ENCODE measurements around the gene ATP2B3. TPM values are rescaled to one million over a fixed set of nuclear protein-coding genes. Genes with fewer than 3 reads are reported as not detected.

Gene ATP2B3
- total and polyA plus RNA-seq, 2 of the 4 experiments (the other 2 are of a cell fraction), result under 0.01 to 0.03 TPM

DNA sequence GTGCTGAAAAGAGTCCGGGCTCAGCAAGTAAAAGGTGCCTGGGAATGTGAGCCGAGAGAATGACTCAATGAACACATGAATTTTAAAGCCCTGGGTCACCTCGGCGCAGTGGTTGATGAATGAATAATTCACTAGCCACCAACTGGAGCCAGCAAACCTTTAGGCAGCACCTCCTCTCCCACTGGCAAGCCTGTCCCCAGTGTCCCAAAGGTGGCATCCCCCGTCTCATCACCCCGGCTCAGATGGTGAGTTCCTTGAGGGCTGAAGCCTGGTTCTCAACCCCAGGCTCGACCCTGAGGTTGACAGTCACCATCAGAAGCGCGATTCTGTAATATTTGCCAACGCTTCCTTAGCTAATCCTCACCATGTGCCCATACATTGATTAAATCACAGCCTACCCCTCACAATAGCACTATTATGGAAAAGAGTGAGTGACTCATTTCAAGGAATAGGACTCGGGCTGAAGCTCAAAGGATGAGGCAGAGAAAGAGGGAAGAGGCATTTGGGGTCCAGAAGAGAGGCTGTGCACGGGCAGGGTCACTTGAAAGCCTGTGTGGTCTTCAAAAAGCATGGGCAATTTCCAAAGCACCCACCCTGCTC lies 84.2 kb downstream of the ATP2B3 start:
- peaks cover 17% of the 10 kb centered on the region; the same call in 1 of the 2 replicates for H4K20me1 ChIP-seq (ENCODE audit: insufficient read depth, low read length)
- H2BK20ac ChIP-seq (ENCODE audit: low read depth, low read length), result no peak overlapping the region
- no peak overlapping the region for H4K91ac ChIP-seq (ENCODE audit: insufficient read depth, low read depth, low read length)
- ChIA-PET POLR2A (ENCODE audit: unreplicated experiment) (no interaction called here), CTCF (no interaction called here)
- dilution Hi-C loops (cut with HindIII; ENCODE audit: low sequenced_read_pairs, unreplicated experiment) (no loop called here), in situ Hi-C loops (cut with MboI; ENCODE audit: low sequenced_read_pairs) (no loop called here), intact Hi-C loops (cut with micrococcal nuclease) (no loop called here)
- no peak overlapping the region for H3K14ac ChIP-seq (replicated peaks; ENCODE audit: low read depth, low read length)
- no peak for TF ChIP-seq RAD21 (IDR thresholded peaks at IDR 0.05; ENCODE audit: low read length)
- TF ChIP-seq CEBPB (IDR thresholded peaks at IDR 0.05; ENCODE audit: low read depth, low read length), result no peak
- TF ChIP-seq MAZ (IDR thresholded peaks at IDR 0.05; ENCODE audit: borderline replicate concordance, low read depth, low read length), result no peak
- TF ChIP-seq RFX5 (IDR thresholded peaks at IDR 0.05; ENCODE audit: low read depth, low read length), result no peak
- no peak for TF ChIP-seq CTCF (conservative IDR thresholded peaks at IDR 0.05; ENCODE audit: low read depth, low read length)
- TF ChIP-seq RCOR1 (IDR thresholded peaks at IDR 0.05; ENCODE audit: insufficient replicate concordance, low read length), result no peak
- no peak for TF ChIP-seq NFE2L2 (IDR thresholded peaks at IDR 0.05; ENCODE audit: low read depth, low read length)
- TF ChIP-seq MAFK (IDR thresholded peaks at IDR 0.05; ENCODE audit: low read depth, low read length), result no peak
- TF ChIP-seq, protein P1, sequence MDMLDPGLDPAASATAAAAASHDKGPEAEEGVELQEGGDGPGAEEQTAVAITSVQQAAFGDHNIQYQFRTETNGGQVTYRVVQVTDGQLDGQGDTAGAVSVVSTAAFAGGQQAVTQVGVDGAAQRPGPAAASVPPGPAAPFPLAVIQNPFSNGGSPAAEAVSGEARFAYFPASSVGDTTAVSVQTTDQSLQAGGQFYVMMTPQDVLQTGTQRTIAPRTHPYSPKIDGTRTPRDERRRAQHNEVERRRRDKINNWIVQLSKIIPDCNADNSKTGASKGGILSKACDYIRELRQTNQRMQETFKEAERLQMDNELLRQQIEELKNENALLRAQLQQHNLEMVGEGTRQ (IDR thresholded peaks at IDR 0.05; ENCODE audit: low read depth, low read length), result no peak
- no peak for TF ChIP-seq MXI1 (IDR thresholded peaks at IDR 0.05; ENCODE audit: borderline replicate concordance, low read depth, low read length)
- no peak for TF ChIP-seq BHLHE40 (IDR thresholded peaks at IDR 0.05; ENCODE audit: low read depth, low read length)
- no peak for TF ChIP-seq SMC3 (IDR thresholded peaks at IDR 0.05; ENCODE audit: low read depth, low read length)
- no peak for TF ChIP-seq FOS (IDR thresholded peaks at IDR 0.05; ENCODE audit: low read depth, low read length)
- 0 out of 2 replicates have a peak, but pooled peaks cover 3% of the 10 kb centered on the region for H3K4me1 ChIP-seq (ENCODE audit: control insufficient read depth, insufficient read depth, low read length)
- no peak overlapping the region for H4K5ac ChIP-seq (ENCODE audit: low read depth, low read length)
- H3K9ac ChIP-seq (ENCODE audit: low read depth, low read length), result no peak overlapping the region
- no peak overlapping the region for H3K18ac ChIP-seq (ENCODE audit: low read depth, low read length)
- no peak overlapping the region for H3K56ac ChIP-seq (ENCODE audit: extremely low read depth, insufficient read depth, low read length)
- no peak overlapping the region for H3K4ac ChIP-seq (ENCODE audit: low read depth, low read length)
- no peaks in the 10 kb centered on the region for H3K9me1 ChIP-seq (ENCODE audit: insufficient read depth, low read length)
- no peak overlapping the region for H3K23ac ChIP-seq (ENCODE audit: low read depth, low read length)
- no peak overlapping the region for H3K27ac ChIP-seq (ENCODE audit: insufficient read depth, low read length)
- WGBS, 2 experiments (ENCODE audit: extremely low coverage in 2 of 2, insufficient read length in 1 of 2), result 81% methylated on average over 4 of the region's 12 CpGs; no CpG with 5 or more reads in 1 of the 2 experiments
- H2AFZ ChIP-seq (replicated peaks; ENCODE audit: low read length, poor library complexity), result no peak overlapping the region
- H3K9me3 ChIP-seq (ENCODE audit: control insufficient read depth, insufficient read depth, low read length), result peaks cover 2% of the 10 kb centered on the region; the same call in 1 of the 2 replicates
- ATAC-seq (ENCODE audit: low read depth), result no peak
- no peak overlapping the region for H2AK5ac ChIP-seq (ENCODE audit: low read depth, low read length)
- H3K4me3 ChIP-seq (ENCODE audit: insufficient read depth, low read depth, low read length), result no peak overlapping the region
- no peaks in the 10 kb centered on the region; the same call in 1 of the 2 replicates for H3K27me3 ChIP-seq (ENCODE audit: control insufficient read depth, insufficient read depth, low read length)
- no peak overlapping the region for H3K4me2 ChIP-seq (ENCODE audit: low read depth, low read length)
- H3K36me3 ChIP-seq (ENCODE audit: control insufficient read depth, insufficient read depth, low read length), result no peaks in the 10 kb centered on the region; the same call in 1 of the 2 replicates
- peak overlapping the region; percentile 42 for H2AK9ac ChIP-seq (replicated peaks; ENCODE audit: low read depth, low read length, poor library complexity)
- no peak overlapping the region for H4K8ac ChIP-seq (ENCODE audit: low read depth in 2 of 2, low read length in 2 of 2)
- H3K79me1 ChIP-seq (ENCODE audit: low read depth in 1 of 2, low read length in 2 of 2), result peaks cover 6 to 16% of the 10 kb centered on the region in 2 experiments; a peak in 3 of 4 replicates
- no peak overlapping the region for H2BK15ac ChIP-seq (ENCODE audit: low read depth, low read length)
- no TSS peak for BruUV-seq (replicated peaks)
- no peak overlapping the region for H2BK120ac ChIP-seq (ENCODE audit: low read depth, low read length)
- no peak overlapping the region for H2BK5ac ChIP-seq (ENCODE audit: low read depth, low read length, poor library complexity, severe bottlenecking)
- no peak for DNase-seq
